Measurements from ENCODE around the gene CD209.

CD209 gene

DNA sequence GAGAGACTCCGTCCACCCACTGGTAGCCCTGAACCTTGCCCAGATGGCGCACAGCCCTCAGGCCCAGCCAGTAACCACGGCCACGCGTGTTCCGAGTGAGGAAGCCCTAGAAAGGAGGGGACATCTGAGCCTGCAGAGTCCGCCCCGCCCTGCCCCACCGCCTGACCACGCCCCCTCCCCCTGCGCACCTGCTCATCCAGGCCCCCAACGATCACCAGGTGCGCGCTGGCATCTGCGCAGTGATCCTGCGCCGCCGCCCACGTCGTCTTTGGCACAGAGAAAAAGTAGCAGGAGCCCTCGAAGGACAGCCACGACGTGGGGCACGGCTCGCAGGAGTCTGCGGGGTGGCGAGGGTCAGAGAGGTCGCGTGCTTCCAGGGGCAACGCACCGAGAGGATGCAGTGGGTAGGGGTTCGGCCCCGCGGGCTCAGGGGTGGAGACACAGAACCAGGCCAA is 17.5 kb downstream of the CD209 start:
- H2AFZ ChIP-seq (ENCODE audit: low read length): no peak overlapping the region
- H3K4me2 ChIP-seq (ENCODE audit: insufficient read depth, low read length, poor library complexity, severe bottlenecking): peak overlapping the region; percentile 23
- H2BK15ac ChIP-seq (ENCODE audit: low read length): no peak overlapping the region
- whole genome bisulfite sequencing, 2 donors (ENCODE audit: extremely low coverage in 2 of 2, insufficient read length in 2 of 2, insufficient replicate concordance in 1 of 2): no CpG with 5 or more reads among the region's 34 CpGs
- peak overlapping the region in 1 of 2 donors; percentile 64 for H3K4me3 ChIP-seq (ENCODE audit: low read length in 2 of 2)
- no peak overlapping the region for H4K91ac ChIP-seq (ENCODE audit: low read depth, low read length, poor library complexity)
- no peaks in the 10 kb centered on the region for H3K4me1 ChIP-seq (ENCODE audit: control insufficient read depth in 2 of 2, insufficient read depth in 1 of 2, low read depth in 1 of 2, low read length in 2 of 2)
- H2BK12ac ChIP-seq (ENCODE audit: low read length): no peak overlapping the region
- H2BK120ac ChIP-seq (ENCODE audit: low read depth, low read length): no peak overlapping the region
- H3K9me3 ChIP-seq (replicated peaks in 1 of 2; ENCODE audit: control insufficient read depth in 2 of 2, insufficient read depth in 1 of 2, low read depth in 1 of 2, low read length in 2 of 2): peaks cover 0 to 2% of the 10 kb centered on the region in 2 donors
- H3K18ac ChIP-seq (ENCODE audit: low read length): peak overlapping the region; percentile 64
- H3K14ac ChIP-seq (ENCODE audit: low read length): peak overlapping the region; percentile 6
- no peak overlapping the region for H4K8ac ChIP-seq (ENCODE audit: low read depth, low read length)
- H3K9ac ChIP-seq (ENCODE audit: low read depth, low read length, poor library complexity): no peak overlapping the region
- H3K27ac ChIP-seq (replicated peaks; ENCODE audit: low read length): no peak overlapping the region
- peak overlapping the region; percentile 73 for H3K23ac ChIP-seq (ENCODE audit: low read depth, low read length, poor library complexity)
- no peaks in the 10 kb centered on the region for H3K79me1 ChIP-seq (ENCODE audit: low read depth, low read length)
- H3K4ac ChIP-seq (ENCODE audit: low read length): no peak overlapping the region
- peaks cover 20 to 54% (median 52%) of the 10 kb centered on the region in 3 experiments for H3K27me3 ChIP-seq (ENCODE audit: control insufficient read depth in 3 of 3, insufficient read depth in 3 of 3, low read depth in 1 of 3, low read length in 3 of 3)
- no peak for DNase-seq (ENCODE audit: low spot score)
- no peak overlapping the region for H2AK5ac ChIP-seq (ENCODE audit: low read depth, low read length)
- no peak overlapping the region for H2BK5ac ChIP-seq (ENCODE audit: low read length)
- no peaks in the 10 kb centered on the region for H3K36me3 ChIP-seq (replicated peaks in 1 of 2; ENCODE audit: control insufficient read depth in 2 of 2, insufficient read depth in 2 of 2, low read length in 2 of 2)

DNA sequence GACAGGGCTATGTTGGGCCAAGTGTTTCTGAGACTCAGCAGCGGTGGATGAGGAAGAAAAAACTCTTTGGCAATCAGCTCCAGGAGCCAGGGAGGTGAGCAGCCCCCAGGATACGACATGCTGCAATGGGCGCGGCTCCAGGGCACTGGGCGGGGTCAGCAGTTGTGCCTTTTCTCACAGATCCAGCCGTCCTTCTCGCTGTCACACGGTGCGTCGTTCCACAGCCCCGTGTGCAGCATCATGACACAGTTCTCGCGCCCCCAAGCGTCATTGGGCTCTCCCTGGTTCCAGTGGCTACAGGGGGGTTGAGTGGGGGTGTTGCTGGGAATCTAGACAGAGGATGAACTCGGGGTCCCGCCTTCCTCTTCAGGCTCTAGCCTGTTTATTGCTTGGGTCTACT is 18.1 kb downstream of the CD209 start:
- no CpG with 5 or more reads among the region's 16 CpGs for WGBS, 2 donors (ENCODE audit: extremely low coverage in 2 of 2, insufficient read length in 2 of 2, insufficient replicate concordance in 1 of 2)

DNA sequence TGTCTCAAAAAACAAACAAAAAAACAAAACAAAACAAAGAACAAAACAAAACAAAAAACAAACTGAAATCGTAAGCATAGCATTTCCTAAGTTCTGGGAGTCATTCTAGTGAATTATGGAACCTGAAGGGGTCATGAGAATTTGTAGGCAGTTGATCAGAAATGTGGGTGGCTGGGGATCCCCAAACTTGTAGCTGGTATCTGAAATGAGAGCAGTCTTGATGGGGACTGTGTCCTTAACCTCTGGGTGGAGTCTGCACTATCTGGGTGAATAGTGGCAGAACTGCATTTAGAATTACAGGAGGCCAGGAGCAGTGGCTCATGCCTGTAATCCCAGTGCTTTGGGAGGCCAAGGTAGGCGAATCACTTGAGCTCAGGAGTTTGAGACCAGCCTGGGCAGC is 21.5 kb downstream of the CD209 start:
- Histone ChIP-seq H4K8ac (ENCODE audit: low read depth, low read length) (no peak overlapping the region), H2BK12ac (ENCODE audit: low read length) (no peak overlapping the region), H3K18ac (ENCODE audit: low read length) (no peak overlapping the region), H3K4ac (ENCODE audit: low read length) (no peak overlapping the region), H4K91ac (ENCODE audit: low read depth, low read length, poor library complexity) (no peak overlapping the region), H2AFZ (ENCODE audit: low read length) (no peak overlapping the region), H3K4me1 (ENCODE audit: control insufficient read depth in 2 of 2, insufficient read depth in 1 of 2, low read depth in 1 of 2, low read length in 2 of 2) (peaks cover 0 to 2% of the 10 kb centered on the region in 2 donors), H2BK120ac (ENCODE audit: low read depth, low read length) (no peak overlapping the region), H3K9ac (ENCODE audit: low read depth, low read length, poor library complexity) (no peak overlapping the region), H3K23ac (ENCODE audit: low read depth, low read length, poor library complexity) (no peak overlapping the region), H2AK5ac (ENCODE audit: low read depth, low read length) (no peak overlapping the region), H3K4me2 (ENCODE audit: insufficient read depth, low read length, poor library complexity, severe bottlenecking) (no peak overlapping the region), H2BK15ac (ENCODE audit: low read length) (no peak overlapping the region), H3K27me3 (ENCODE audit: control insufficient read depth in 3 of 3, insufficient read depth in 3 of 3, low read depth in 1 of 3, low read length in 3 of 3) (peaks cover 13 to 41% (median 35%) of the 10 kb centered on the region in 3 experiments), H3K79me1 (ENCODE audit: low read depth, low read length) (no peaks in the 10 kb centered on the region), H2BK5ac (ENCODE audit: low read length) (no peak overlapping the region), H3K14ac (ENCODE audit: low read length) (no peak overlapping the region), H3K9me3 (replicated peaks in 1 of 2; ENCODE audit: control insufficient read depth in 2 of 2, insufficient read depth in 1 of 2, low read depth in 1 of 2, low read length in 2 of 2) (peaks cover 0 to 2% of the 10 kb centered on the region in 2 donors), H3K27ac (replicated peaks; ENCODE audit: low read length) (no peak overlapping the region), H3K4me3 (ENCODE audit: low read length in 2 of 2) (no peak overlapping the region), H3K36me3 (replicated peaks in 1 of 2; ENCODE audit: control insufficient read depth in 2 of 2, insufficient read depth in 2 of 2, low read length in 2 of 2) (no peaks in the 10 kb centered on the region)
- no CpG with 5 or more reads among the region's 2 CpGs for WGBS, 2 donors (ENCODE audit: extremely low coverage in 2 of 2, insufficient read length in 2 of 2, insufficient replicate concordance in 1 of 2)
- no peak for DNase-seq (ENCODE audit: low spot score)

More for the DNA sequence above, 18.1 kb downstream of the CD209 start:
- Histone ChIP-seq H3K9ac (ENCODE audit: low read depth, low read length, poor library complexity) (no peak overlapping the region), H2BK15ac (ENCODE audit: low read length) (no peak overlapping the region), H3K36me3 (replicated peaks in 1 of 2; ENCODE audit: control insufficient read depth in 2 of 2, insufficient read depth in 2 of 2, low read length in 2 of 2) (no peaks in the 10 kb centered on the region), H4K8ac (ENCODE audit: low read depth, low read length) (no peak overlapping the region), H3K27ac (replicated peaks; ENCODE audit: low read length) (no peak overlapping the region), H2BK120ac (ENCODE audit: low read depth, low read length) (no peak overlapping the region), H3K4me3 (ENCODE audit: low read length in 2 of 2) (peak overlapping the region in 1 of 2 donors; percentile 8), H3K4me1 (ENCODE audit: control insufficient read depth in 2 of 2, insufficient read depth in 1 of 2, low read depth in 1 of 2, low read length in 2 of 2) (no peaks in the 10 kb centered on the region), H2AFZ (ENCODE audit: low read length) (no peak overlapping the region), H3K23ac (ENCODE audit: low read depth, low read length, poor library complexity) (no peak overlapping the region), H3K4me2 (ENCODE audit: insufficient read depth, low read length, poor library complexity, severe bottlenecking) (no peak overlapping the region), H3K14ac (ENCODE audit: low read length) (peak overlapping the region; percentile 82), H2BK12ac (ENCODE audit: low read length) (no peak overlapping the region), H3K4ac (ENCODE audit: low read length) (no peak overlapping the region), H3K27me3 (ENCODE audit: control insufficient read depth in 3 of 3, insufficient read depth in 3 of 3, low read depth in 1 of 3, low read length in 3 of 3) (peaks cover 20 to 54% (median 54%) of the 10 kb centered on the region in 3 experiments), H4K91ac (ENCODE audit: low read depth, low read length, poor library complexity) (no peak overlapping the region), H3K9me3 (replicated peaks in 1 of 2; ENCODE audit: control insufficient read depth in 2 of 2, insufficient read depth in 1 of 2, low read depth in 1 of 2, low read length in 2 of 2) (peaks cover 0 to 2% of the 10 kb centered on the region in 2 donors), H3K79me1 (ENCODE audit: low read depth, low read length) (no peaks in the 10 kb centered on the region), H2AK5ac (ENCODE audit: low read depth, low read length) (peak overlapping the region; percentile 5), H2BK5ac (ENCODE audit: low read length) (peak overlapping the region; percentile 39), H3K18ac (ENCODE audit: low read length) (no peak overlapping the region)
- no peak for DNase-seq (ENCODE audit: low spot score)

DNA sequence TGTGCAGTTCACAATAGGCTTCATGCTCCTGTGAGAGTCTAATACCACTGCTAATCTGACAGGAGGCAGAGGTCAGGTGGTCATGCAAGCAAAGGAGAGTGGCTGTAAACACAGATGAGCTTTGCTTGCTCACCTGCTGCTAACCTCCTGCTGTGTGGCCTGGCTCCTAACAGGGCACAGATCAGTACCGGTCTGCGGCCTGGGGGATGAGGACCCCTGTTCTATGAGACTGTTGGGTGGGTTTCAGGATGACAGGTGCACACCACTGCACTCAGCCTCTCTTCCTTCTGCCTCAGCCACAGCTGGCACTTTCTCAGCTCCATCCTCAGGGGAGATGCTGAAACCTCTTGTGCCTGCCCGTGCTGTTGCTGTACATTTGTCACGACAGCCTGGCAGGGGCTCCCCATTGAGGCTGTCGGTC is 25.1 kb downstream of the CD209 start:
- no peak overlapping the region for H4K8ac ChIP-seq (ENCODE audit: low read depth, low read length)
- H3K27ac ChIP-seq (replicated peaks; ENCODE audit: low read length): no peak overlapping the region
- DNase-seq (ENCODE audit: low spot score): no peak
- no peak overlapping the region for H2BK12ac ChIP-seq (ENCODE audit: low read length)
- H3K4me2 ChIP-seq (ENCODE audit: insufficient read depth, low read length, poor library complexity, severe bottlenecking): no peak overlapping the region
- no peak overlapping the region for H3K18ac ChIP-seq (ENCODE audit: low read length)
- H3K27me3 ChIP-seq (ENCODE audit: control insufficient read depth in 3 of 3, insufficient read depth in 3 of 3, low read depth in 1 of 3, low read length in 3 of 3): peaks cover 0 to 7% (median 2%) of the 10 kb centered on the region in 3 experiments
- WGBS, 2 donors (ENCODE audit: extremely low coverage in 2 of 2, insufficient read length in 2 of 2, insufficient replicate concordance in 1 of 2): no CpG with 5 or more reads among the region's 5 CpGs
- no peak overlapping the region for H4K91ac ChIP-seq (ENCODE audit: low read depth, low read length, poor library complexity)
- no peak overlapping the region for H2AFZ ChIP-seq (ENCODE audit: low read length)
- H3K79me1 ChIP-seq (ENCODE audit: low read depth, low read length): no peaks in the 10 kb centered on the region
- peak overlapping the region; percentile 46 for H2AK5ac ChIP-seq (ENCODE audit: low read depth, low read length)
- no peak overlapping the region for H2BK120ac ChIP-seq (ENCODE audit: low read depth, low read length)
- H3K4me3 ChIP-seq (ENCODE audit: low read length in 2 of 2): no peak overlapping the region
- H3K9me3 ChIP-seq (replicated peaks in 1 of 2; ENCODE audit: control insufficient read depth in 2 of 2, insufficient read depth in 1 of 2, low read depth in 1 of 2, low read length in 2 of 2): no peaks in the 10 kb centered on the region
- no peak overlapping the region for H3K14ac ChIP-seq (ENCODE audit: low read length)
- H2BK15ac ChIP-seq (ENCODE audit: low read length): no peak overlapping the region
- no peak overlapping the region for H3K4ac ChIP-seq (ENCODE audit: low read length)
- peaks cover 0 to 2% of the 10 kb centered on the region in 2 donors for H3K4me1 ChIP-seq (ENCODE audit: control insufficient read depth in 2 of 2, insufficient read depth in 1 of 2, low read depth in 1 of 2, low read length in 2 of 2)
- H2BK5ac ChIP-seq (ENCODE audit: low read length): no peak overlapping the region
- H3K9ac ChIP-seq (ENCODE audit: low read depth, low read length, poor library complexity): no peak overlapping the region
- H3K36me3 ChIP-seq (replicated peaks in 1 of 2; ENCODE audit: control insufficient read depth in 2 of 2, insufficient read depth in 2 of 2, low read length in 2 of 2): no peaks in the 10 kb centered on the region
- H3K23ac ChIP-seq (ENCODE audit: low read depth, low read length, poor library complexity): no peak overlapping the region

All from neuronal stem cell (in vitro differentiated cells).